Osteoblast (primary cell): ENCODE data around the gene ZBTB7C. TPM values are rescaled to one million over a fixed set of nuclear protein-coding genes. Genes with fewer than 3 reads are reported as not detected.

Source experiments
- DNase-seq: peaks from one replicate; pipeline ENCODE4 v3.0.0; 2011; ENCODE audit warnings: low spot score, mixed read lengths; ENCODE audit not compliant: insufficient read length; ENCODE audit errors: missing footprints
- H2AFZ ChIP-seq: 2 replicates; pipeline ENCODE4 v1.6.0; 2011; ENCODE audit warnings: mild to moderate bottlenecking, low read length
- H3K27ac ChIP-seq: 2 replicates; pipeline ENCODE4 v1.5.1; 2011; ENCODE audit warnings: mild to moderate bottlenecking, low read depth, low read length, moderate library complexity
- H3K27me3 ChIP-seq: 2 replicates; pipeline ENCODE4 v1.6.0; 2012; ENCODE audit warnings: mild to moderate bottlenecking, control low read depth, inconsistent platforms, low read length, moderate library complexity; ENCODE audit not compliant: insufficient read depth
- H3K36me3 ChIP-seq: 2 replicates; pipeline ENCODE4 v1.5.1; 2011; ENCODE audit warnings: mild to moderate bottlenecking, low read length, control low read depth, moderate library complexity; ENCODE audit not compliant: insufficient read depth
- H3K4me1 ChIP-seq: 2 replicates; pipeline ENCODE4 v1.5.1; 2011; ENCODE audit warnings: mild to moderate bottlenecking, low read length, control low read depth, moderate library complexity; ENCODE audit not compliant: insufficient read depth
- H3K4me2 ChIP-seq: 2 replicates; pipeline ENCODE4 v1.6.0; 2011; ENCODE audit warnings: mild to moderate bottlenecking, low read length; ENCODE audit not compliant: insufficient read depth
- H3K4me3 ChIP-seq: fragments of 200-600 bp; sonication (generic); 3 replicates; pipeline ENCODE4 v1.5.1; 2012; ENCODE audit warnings: mild to moderate bottlenecking, low read length, inconsistent platforms; ENCODE audit not compliant: insufficient read depth
- H3K79me2 ChIP-seq: 2 replicates; pipeline ENCODE4 v1.6.0; 2012; ENCODE audit warnings: mild to moderate bottlenecking, low read length, control low read depth, inconsistent platforms; ENCODE audit not compliant: insufficient read depth
- H3K9me3 ChIP-seq: 2 replicates; pipeline ENCODE4 v1.5.1; 2011; ENCODE audit warnings: low read depth, low read length, control low read depth
- H4K20me1 ChIP-seq: 2 replicates; pipeline ENCODE4 v1.6.0; 2012; ENCODE audit warnings: mild to moderate bottlenecking, low read length, control low read depth; ENCODE audit not compliant: insufficient read depth
- total RNA-seq: library from RNA; depleted of rRNA; stranded (reverse); fragments of >200 nt; gene quantifications from 2 replicates; pipeline ENCODE4 v1.2.3, GENCODE V29; 2012
- TF ChIP-seq, protein P1 (sequence below): IDR thresholded peaks from 2 replicates; pipeline ENCODE4 v1.5.1; 2011; ENCODE audit warnings: mild to moderate bottlenecking, low read depth, low read length, moderate library complexity; ENCODE audit errors: extremely low read depth

The ZBTB7C gene
- total RNA-seq, 1 donor, result 0.36 TPM

DNA sequence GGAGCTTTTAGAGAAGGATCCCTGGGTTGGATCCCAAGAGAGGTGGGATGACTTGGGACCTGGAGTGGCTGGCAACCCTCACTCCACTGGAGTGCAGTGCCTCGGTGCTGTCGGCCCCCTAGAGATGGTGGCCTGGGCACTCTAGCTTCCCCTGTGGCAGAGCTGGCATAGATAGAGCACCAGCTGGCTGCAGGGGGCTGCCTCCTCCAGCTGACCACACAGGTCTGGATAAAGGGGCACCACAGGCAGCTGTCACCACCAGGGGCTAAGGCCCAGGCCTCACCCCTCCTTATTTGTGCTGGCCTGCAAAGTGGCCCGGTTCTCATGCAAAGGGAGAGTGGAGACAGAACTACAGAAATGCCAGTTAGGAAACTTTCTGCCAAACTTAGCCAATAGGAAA, 74.3 kb downstream of the ZBTB7C start:
- Histone ChIP-seq H3K4me2 (no peak overlapping the region), H3K4me3 (no peak overlapping the region), H3K27me3 (peaks cover 20% of the 10 kb centered on the region), H3K79me2 (no peaks in the 10 kb centered on the region), H2AFZ (no peak overlapping the region), H3K9me3 (no peaks in the 10 kb centered on the region), H3K27ac (no peak overlapping the region), H4K20me1 (no peaks in the 10 kb centered on the region), H3K36me3 (no peaks in the 10 kb centered on the region), H3K4me1 (peaks cover 6% of the 10 kb centered on the region)
- DNase-seq, result no peak
- TF ChIP-seq, protein P1, sequence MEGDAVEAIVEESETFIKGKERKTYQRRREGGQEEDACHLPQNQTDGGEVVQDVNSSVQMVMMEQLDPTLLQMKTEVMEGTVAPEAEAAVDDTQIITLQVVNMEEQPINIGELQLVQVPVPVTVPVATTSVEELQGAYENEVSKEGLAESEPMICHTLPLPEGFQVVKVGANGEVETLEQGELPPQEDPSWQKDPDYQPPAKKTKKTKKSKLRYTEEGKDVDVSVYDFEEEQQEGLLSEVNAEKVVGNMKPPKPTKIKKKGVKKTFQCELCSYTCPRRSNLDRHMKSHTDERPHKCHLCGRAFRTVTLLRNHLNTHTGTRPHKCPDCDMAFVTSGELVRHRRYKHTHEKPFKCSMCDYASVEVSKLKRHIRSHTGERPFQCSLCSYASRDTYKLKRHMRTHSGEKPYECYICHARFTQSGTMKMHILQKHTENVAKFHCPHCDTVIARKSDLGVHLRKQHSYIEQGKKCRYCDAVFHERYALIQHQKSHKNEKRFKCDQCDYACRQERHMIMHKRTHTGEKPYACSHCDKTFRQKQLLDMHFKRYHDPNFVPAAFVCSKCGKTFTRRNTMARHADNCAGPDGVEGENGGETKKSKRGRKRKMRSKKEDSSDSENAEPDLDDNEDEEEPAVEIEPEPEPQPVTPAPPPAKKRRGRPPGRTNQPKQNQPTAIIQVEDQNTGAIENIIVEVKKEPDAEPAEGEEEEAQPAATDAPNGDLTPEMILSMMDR, result no peak

DNA sequence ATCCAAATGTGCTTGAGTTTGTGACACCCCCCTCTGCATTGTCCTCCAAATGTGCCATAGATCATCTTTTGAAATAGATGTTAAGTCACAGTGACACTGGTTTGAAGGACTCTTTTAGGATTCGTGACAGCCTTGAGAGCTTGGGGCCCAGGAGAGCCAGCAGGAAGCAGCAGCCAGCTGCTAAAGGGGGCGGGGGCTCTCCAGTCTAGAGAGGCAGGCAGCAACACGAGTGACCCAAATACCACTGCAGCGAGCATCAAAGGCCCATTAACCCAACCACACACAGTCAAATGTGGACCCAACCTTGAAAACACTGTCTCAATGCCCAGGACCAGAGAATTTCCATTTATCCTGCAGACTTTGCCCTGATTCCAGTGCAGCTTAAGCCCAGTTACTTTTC, 75.6 kb downstream of the ZBTB7C start:
- TF ChIP-seq, protein P1, result no peak
- Histone ChIP-seq H3K4me2 (no peak overlapping the region), H3K9me3 (no peaks in the 10 kb centered on the region), H3K4me3 (no peak overlapping the region), H3K79me2 (no peaks in the 10 kb centered on the region), H2AFZ (no peak overlapping the region), H3K27me3 (peaks cover 20% of the 10 kb centered on the region), H3K27ac (no peak overlapping the region), H3K4me1 (peaks cover 16% of the 10 kb centered on the region), H3K36me3 (no peaks in the 10 kb centered on the region), H4K20me1 (no peaks in the 10 kb centered on the region)
- DNase-seq, result no peak

DNA sequence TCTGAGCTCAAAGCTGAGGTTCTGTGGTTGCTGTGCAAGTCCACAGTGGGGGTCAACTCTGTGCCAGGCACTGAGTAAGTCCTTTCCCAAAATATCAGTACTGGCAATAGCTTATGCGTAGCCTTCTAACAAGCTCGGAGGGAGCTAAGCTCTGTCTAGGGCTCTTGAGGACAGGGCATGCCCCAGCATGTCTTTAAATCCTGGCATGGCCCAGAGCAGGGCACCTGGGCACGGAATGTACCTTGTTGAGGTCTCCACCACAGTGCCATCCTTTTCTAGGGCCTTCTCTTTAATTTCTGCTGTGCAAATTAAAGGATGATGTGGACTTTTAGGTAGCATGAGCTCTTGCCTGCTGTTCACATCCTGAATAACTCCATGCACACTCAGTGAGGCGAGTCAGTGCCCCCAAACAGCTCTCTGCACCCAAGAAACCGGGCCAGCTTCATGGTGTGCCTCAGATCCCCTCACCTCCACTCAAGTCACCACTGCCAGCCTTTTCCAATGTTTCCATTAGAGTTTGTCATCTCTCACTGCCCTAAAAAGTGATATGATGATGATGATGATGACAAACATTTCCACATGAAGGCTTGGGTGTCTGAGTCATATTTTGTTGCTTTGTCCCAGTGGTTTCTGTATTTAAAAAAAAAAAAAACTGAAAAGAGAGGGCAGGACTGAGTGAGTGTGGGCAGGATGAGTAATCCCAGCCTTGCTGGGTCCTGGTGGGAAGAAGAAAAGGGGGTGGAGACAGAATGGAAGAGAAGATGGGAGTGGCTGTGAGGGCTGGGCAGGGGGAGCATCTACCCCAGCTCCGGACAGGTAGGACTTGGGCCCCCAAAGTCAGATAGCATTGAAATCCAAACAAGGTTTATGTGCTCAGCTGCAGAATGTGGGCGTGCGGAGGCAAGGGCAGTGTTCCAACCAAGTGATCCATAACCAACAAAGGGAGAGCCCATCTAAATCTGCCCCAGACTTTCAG, 78.9 kb downstream of the ZBTB7C start:
- TF ChIP-seq, protein P1, result no peak
- H3K27me3 ChIP-seq, result peaks cover 20% of the 10 kb centered on the region

DNA sequence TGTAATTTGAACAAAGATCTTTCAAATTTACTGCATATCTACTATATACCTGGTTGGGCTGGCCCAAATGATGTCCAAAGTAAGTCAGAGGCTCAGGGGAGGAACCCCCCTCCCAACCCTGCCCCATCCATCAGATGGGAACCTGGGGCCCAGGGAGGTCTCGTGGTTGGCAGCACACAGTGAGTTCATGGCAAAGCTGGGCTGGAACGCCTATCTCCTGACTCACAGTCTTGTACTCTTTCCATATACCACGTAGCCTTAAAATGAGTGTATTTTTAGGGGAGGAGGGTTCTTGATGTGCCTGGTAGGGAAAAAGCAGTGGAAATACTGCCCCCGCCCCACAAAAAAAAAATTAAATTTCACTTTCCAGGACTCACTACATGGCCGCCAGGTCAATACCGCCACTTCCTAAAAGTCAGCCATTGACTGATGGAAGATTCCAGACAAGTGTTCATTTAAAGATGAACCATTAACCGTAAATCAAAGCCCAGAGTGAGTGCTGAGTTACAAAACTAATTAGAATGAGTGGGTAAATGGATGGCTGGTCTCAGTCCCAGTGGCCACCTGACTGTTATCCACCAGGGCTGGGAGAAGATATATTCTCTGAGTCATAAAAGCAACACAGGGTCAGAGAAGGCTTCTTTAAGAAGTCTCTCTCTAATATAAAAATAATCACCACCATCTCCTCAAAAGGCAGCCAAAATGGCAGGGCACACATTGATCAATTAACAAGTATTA, 80.5 kb downstream of the ZBTB7C start:
- Histone ChIP-seq H2AFZ (no peak overlapping the region), H3K4me3 (peak overlapping the region; percentile 13), H3K4me1 (peaks cover 27% of the 10 kb centered on the region), H3K36me3 (no peaks in the 10 kb centered on the region), H4K20me1 (no peaks in the 10 kb centered on the region), H3K9me3 (no peaks in the 10 kb centered on the region), H3K4me2 (peak overlapping the region; percentile 14), H3K27me3 (peaks cover 13% of the 10 kb centered on the region), H3K27ac (peak overlapping the region; percentile 72), H3K79me2 (no peaks in the 10 kb centered on the region)
- TF ChIP-seq, protein P1, result no peak
- DNase-seq, result no peak

More for the DNA sequence above, 78.9 kb downstream of the ZBTB7C start:
- Histone ChIP-seq H3K27ac (peak overlapping the region; percentile 59), H3K4me2 (peak overlapping the region; percentile 37), H2AFZ (peak overlapping the region; percentile 0), H3K9me3 (no peaks in the 10 kb centered on the region), H4K20me1 (no peaks in the 10 kb centered on the region), H3K4me1 (peaks cover 27% of the 10 kb centered on the region), H3K36me3 (no peaks in the 10 kb centered on the region), H3K4me3 (no peak overlapping the region), H3K79me2 (no peaks in the 10 kb centered on the region)
- DNase-seq, result peak; percentile 95
